WTC11 (cell line): Measurements from ENCODE around the gene PAN3. TPM values are rescaled to one million over a fixed set of nuclear protein-coding genes. Genes with fewer than 3 reads are reported as not detected.

ENCODE experiments used
- CDX4 ChIP-seq: fragments of 250-450 bp; sonication (Bioruptor Pico); IDR thresholded peaks from 2 replicates; pipeline ENCODE4 v1.9.0; 2021; ENCODE audit warnings: moderate library complexity, mild to moderate bottlenecking, inconsistent platforms, borderline replicate concordance
- CREM ChIP-seq: sonication (generic); formaldehyde crosslinking; IDR thresholded peaks from 2 replicates; pipeline ENCODE4 v1.8.1; 2022; ENCODE audit warnings: mild to moderate bottlenecking, missing genetic modification reagents, moderate library complexity
- CTCF ChIP-seq: fragments of 200-600 bp; IDR thresholded peaks from 2 replicates; pipeline ENCODE4 v1.8.0; 2022; ENCODE audit warnings: antibody characterized with exemption
- ELF4 ChIP-seq: sonication (generic); formaldehyde crosslinking; IDR thresholded peaks from 2 replicates; pipeline ENCODE4 v1.8.1; 2022; ENCODE audit warnings: low read depth, mild to moderate bottlenecking, moderate library complexity, missing genetic modification reagents
- ESRRA ChIP-seq: sonication (generic); formaldehyde crosslinking; IDR thresholded peaks from 2 replicates; pipeline ENCODE4 v1.8.1; 2022; ENCODE audit warnings: mild to moderate bottlenecking, missing genetic modification reagents, borderline replicate concordance
- ETV6 ChIP-seq: sonication (generic); formaldehyde crosslinking; IDR thresholded peaks from 2 replicates; pipeline ENCODE4 v1.8.1; 2022; ENCODE audit warnings: mild to moderate bottlenecking, missing genetic modification reagents
- JUN ChIP-seq: sonication (generic); formaldehyde crosslinking; IDR thresholded peaks from 2 replicates; pipeline ENCODE4 v1.8.0; 2023; ENCODE audit warnings: mild to moderate bottlenecking, missing genetic modification reagents
- KAT7 ChIP-seq: sonication (generic); formaldehyde crosslinking; IDR thresholded peaks from 2 replicates; pipeline ENCODE4 v1.8.1; 2023; ENCODE audit warnings: missing genetic modification reagents, mild to moderate bottlenecking, borderline replicate concordance
- NFE2L1 ChIP-seq: sonication (generic); formaldehyde crosslinking; IDR thresholded peaks from 2 replicates; pipeline ENCODE4 v1.8.1; 2023; ENCODE audit warnings: missing genetic modification reagents
- NR2C2 ChIP-seq: sonication (generic); formaldehyde crosslinking; IDR thresholded peaks from 2 replicates; pipeline ENCODE4 v1.8.0; 2022; ENCODE audit warnings: mild to moderate bottlenecking, missing genetic modification reagents
- NR3C1 ChIP-seq: sonication (generic); formaldehyde crosslinking; conservative IDR thresholded peaks from 2 replicates; pipeline ENCODE4 v1.8.1; 2023; ENCODE audit warnings: low read depth, mild to moderate bottlenecking, missing genetic modification reagents
- OVOL2 ChIP-seq: fragments of 250-450 bp; sonication (Bioruptor Pico); IDR thresholded peaks from 2 replicates; pipeline ENCODE4 v1.9.0; 2021; ENCODE audit warnings: mild to moderate bottlenecking, borderline replicate concordance
- SMAD3 ChIP-seq: sonication (generic); formaldehyde crosslinking; IDR thresholded peaks from 2 replicates; pipeline ENCODE4 v1.8.0; 2022; ENCODE audit warnings: missing genetic modification reagents, mild to moderate bottlenecking, borderline replicate concordance
- TEAD1 ChIP-seq: sonication (generic); formaldehyde crosslinking; IDR thresholded peaks from 2 replicates; pipeline ENCODE4 v1.8.0; 2022; ENCODE audit warnings: mild to moderate bottlenecking, missing genetic modification reagents
- ZBTB21 ChIP-seq: sonication (generic); formaldehyde crosslinking; IDR thresholded peaks from 2 replicates; pipeline ENCODE4 v1.8.1; 2023; ENCODE audit warnings: mild to moderate bottlenecking, missing genetic modification reagents, borderline replicate concordance
- ZNF232 ChIP-seq: sonication (generic); formaldehyde crosslinking; IDR thresholded peaks from 2 replicates; pipeline ENCODE4 v1.8.0; 2022; ENCODE audit warnings: mild to moderate bottlenecking, missing genetic modification reagents
- ZNF263 ChIP-seq: sonication (generic); formaldehyde crosslinking; IDR thresholded peaks from 2 replicates; pipeline ENCODE4 v1.8.1; 2022; ENCODE audit warnings: low read depth, mild to moderate bottlenecking, moderate library complexity, missing genetic modification reagents
- ZNF281 ChIP-seq: sonication (generic); formaldehyde crosslinking; IDR thresholded peaks from 2 replicates; pipeline ENCODE4 v1.8.0; 2023; ENCODE audit warnings: mild to moderate bottlenecking, missing genetic modification reagents
- total RNA-seq: library from RNA; stranded (reverse); gene quantifications from 3 replicates; pipeline ENCODE4 v1.2.3, GENCODE V29; 2021
- TF ChIP-seq, protein P1 (sequence below): sonication (generic); formaldehyde crosslinking; IDR thresholded peaks from 2 replicates; pipeline ENCODE4 v1.8.0; 2023; ENCODE audit warnings: missing genetic modification reagents, mild to moderate bottlenecking, borderline replicate concordance
- TF ChIP-seq, protein P2 (sequence below): sonication (generic); formaldehyde crosslinking; IDR thresholded peaks from 2 replicates; pipeline ENCODE4 v1.8.1; 2022; ENCODE audit warnings: mild to moderate bottlenecking, moderate library complexity, missing genetic modification reagents
- TF ChIP-seq, protein P3 (sequence below): sonication (generic); formaldehyde crosslinking; IDR thresholded peaks from 2 replicates; pipeline ENCODE4 v1.8.1; 2022; ENCODE audit warnings: low read depth, mild to moderate bottlenecking, moderate library complexity, missing genetic modification reagents, borderline replicate concordance
- TF ChIP-seq, protein P4 (sequence below): fragments of 250-450 bp; sonication (Bioruptor Pico); IDR thresholded peaks from 2 replicates; pipeline ENCODE4 v1.8.0; 2021; ENCODE audit warnings: mild to moderate bottlenecking

PAN3 gene
- total RNA-seq, 1 experiment from 2014 or later, result 37.8 TPM

GRCh38 chr13:28100150-28101121 lies 37.9 kb upstream of the PAN3 start, which contains the start of gene FLT3 (continued):
- TF ChIP-seq, protein P1, sequence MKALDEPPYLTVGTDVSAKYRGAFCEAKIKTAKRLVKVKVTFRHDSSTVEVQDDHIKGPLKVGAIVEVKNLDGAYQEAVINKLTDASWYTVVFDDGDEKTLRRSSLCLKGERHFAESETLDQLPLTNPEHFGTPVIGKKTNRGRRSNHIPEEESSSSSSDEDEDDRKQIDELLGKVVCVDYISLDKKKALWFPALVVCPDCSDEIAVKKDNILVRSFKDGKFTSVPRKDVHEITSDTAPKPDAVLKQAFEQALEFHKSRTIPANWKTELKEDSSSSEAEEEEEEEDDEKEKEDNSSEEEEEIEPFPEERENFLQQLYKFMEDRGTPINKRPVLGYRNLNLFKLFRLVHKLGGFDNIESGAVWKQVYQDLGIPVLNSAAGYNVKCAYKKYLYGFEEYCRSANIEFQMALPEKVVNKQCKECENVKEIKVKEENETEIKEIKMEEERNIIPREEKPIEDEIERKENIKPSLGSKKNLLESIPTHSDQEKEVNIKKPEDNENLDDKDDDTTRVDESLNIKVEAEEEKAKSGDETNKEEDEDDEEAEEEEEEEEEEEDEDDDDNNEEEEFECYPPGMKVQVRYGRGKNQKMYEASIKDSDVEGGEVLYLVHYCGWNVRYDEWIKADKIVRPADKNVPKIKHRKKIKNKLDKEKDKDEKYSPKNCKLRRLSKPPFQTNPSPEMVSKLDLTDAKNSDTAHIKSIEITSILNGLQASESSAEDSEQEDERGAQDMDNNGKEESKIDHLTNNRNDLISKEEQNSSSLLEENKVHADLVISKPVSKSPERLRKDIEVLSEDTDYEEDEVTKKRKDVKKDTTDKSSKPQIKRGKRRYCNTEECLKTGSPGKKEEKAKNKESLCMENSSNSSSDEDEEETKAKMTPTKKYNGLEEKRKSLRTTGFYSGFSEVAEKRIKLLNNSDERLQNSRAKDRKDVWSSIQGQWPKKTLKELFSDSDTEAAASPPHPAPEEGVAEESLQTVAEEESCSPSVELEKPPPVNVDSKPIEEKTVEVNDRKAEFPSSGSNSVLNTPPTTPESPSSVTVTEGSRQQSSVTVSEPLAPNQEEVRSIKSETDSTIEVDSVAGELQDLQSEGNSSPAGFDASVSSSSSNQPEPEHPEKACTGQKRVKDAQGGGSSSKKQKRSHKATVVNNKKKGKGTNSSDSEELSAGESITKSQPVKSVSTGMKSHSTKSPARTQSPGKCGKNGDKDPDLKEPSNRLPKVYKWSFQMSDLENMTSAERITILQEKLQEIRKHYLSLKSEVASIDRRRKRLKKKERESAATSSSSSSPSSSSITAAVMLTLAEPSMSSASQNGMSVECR, result peak; percentile 68; the same call in 1 of the 2 replicates
- TF ChIP-seq ZNF263 (no peak), NR3C1 (CRISPR knock-in tag) (0 out of 2 replicates have a peak, but pooled peaks have one; percentile 76), ELF4 (peak; percentile 90; the same call in 1 of the 2 replicates), ESRRA (CRISPR knock-in tag) (peak; percentile 73; the same call in 1 of the 2 replicates), CTCF (no peak), SMAD3 (CRISPR knock-in tag) (peak; percentile 39; the same call in 1 of the 2 replicates), ZNF232 (peak; percentile 51), CREM (CRISPR knock-in tag) (peak; percentile 78), NFE2L1 (peak; percentile 70), CDX4 (no peak), ZNF281 (peak; percentile 17; the same call in 1 of the 2 replicates), KAT7 (CRISPR knock-in tag) (peak; percentile 88; the same call in 1 of the 2 replicates), JUN (CRISPR knock-in tag) (peak; percentile 76), TEAD1 (CRISPR knock-in tag) (peak; percentile 34; the same call in 1 of the 2 replicates), OVOL2 (no peak), NR2C2 (CRISPR knock-in tag) (peak; percentile 51), ZBTB21 (CRISPR knock-in tag) (peak; percentile 65; the same call in 1 of the 2 replicates), ETV6 (CRISPR knock-in tag) (peak; percentile 33; the same call in 1 of the 2 replicates)
- TF ChIP-seq, protein P2, sequence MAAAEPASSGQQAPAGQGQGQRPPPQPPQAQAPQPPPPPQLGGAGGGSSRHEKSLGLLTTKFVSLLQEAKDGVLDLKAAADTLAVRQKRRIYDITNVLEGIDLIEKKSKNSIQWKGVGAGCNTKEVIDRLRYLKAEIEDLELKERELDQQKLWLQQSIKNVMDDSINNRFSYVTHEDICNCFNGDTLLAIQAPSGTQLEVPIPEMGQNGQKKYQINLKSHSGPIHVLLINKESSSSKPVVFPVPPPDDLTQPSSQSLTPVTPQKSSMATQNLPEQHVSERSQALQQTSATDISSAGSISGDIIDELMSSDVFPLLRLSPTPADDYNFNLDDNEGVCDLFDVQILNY (CRISPR knock-in tag), result peak; percentile 28; the same call in 1 of the 2 replicates
- TF ChIP-seq, protein P3, sequence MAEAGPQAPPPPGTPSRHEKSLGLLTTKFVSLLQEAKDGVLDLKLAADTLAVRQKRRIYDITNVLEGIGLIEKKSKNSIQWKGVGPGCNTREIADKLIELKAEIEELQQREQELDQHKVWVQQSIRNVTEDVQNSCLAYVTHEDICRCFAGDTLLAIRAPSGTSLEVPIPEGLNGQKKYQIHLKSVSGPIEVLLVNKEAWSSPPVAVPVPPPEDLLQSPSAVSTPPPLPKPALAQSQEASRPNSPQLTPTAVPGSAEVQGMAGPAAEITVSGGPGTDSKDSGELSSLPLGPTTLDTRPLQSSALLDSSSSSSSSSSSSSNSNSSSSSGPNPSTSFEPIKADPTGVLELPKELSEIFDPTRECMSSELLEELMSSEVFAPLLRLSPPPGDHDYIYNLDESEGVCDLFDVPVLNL (CRISPR knock-in tag), result peak; percentile 71; the same call in 1 of the 2 replicates
- TF ChIP-seq, protein P4, sequence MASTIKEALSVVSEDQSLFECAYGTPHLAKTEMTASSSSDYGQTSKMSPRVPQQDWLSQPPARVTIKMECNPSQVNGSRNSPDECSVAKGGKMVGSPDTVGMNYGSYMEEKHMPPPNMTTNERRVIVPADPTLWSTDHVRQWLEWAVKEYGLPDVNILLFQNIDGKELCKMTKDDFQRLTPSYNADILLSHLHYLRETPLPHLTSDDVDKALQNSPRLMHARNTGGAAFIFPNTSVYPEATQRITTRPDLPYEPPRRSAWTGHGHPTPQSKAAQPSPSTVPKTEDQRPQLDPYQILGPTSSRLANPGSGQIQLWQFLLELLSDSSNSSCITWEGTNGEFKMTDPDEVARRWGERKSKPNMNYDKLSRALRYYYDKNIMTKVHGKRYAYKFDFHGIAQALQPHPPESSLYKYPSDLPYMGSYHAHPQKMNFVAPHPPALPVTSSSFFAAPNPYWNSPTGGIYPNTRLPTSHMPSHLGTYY, result no peak
